Kidney capillary endothelial cell (primary cell): ENCODE measurements around the gene CSNK2B.

Experiments
- DNase-seq: peaks from one replicate; pipeline ENCODE4 v3.0.0-alpha.2; 2018; ENCODE audit warnings: low spot score

The CSNK2B gene

DNA sequence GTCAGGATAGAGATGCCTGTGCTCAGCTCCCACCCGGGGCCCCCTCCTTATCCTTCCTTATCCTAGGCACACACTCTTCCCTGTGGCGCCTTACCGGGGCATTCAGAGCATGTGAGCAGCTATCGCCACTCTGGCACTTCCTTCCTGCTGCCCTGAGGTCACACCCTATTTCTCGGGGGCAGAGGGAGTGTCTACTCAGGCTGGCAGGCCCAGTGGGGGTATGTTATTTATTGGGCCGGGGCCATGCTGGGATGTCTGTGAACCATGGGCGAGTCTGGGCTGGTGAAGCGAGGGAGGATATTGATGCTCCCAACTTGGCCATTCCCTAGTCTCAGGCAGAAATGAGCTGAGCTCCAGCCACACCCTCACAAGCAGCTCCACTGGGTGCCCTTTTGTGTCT is 45.4 kb downstream of the CSNK2B start:
- no peak for DNase-seq

GRCh38 chr6:31712296-31712695 is 46.4 kb downstream of the CSNK2B start:
- no peak for DNase-seq

DNA sequence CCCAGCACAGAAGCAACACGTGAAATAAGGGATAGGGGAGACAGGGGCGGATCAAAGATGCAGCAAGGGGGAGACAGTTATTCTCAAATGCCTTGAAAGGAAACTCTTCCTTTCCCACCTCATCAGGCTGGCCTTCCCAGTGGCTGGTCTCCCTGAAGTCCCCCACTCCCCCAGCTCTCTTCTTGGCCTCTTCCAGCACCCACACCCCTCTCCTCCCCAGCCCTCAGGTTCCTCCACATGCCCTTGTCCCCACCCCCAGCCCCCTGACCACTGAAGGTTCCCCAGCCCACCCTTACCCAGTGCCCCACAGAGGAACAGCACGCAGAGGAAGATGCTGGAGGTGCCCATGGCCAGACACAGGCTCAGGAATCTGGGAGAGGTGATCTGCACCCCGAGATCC is 47.6 kb downstream of the CSNK2B start:
- no peak for DNase-seq

DNA sequence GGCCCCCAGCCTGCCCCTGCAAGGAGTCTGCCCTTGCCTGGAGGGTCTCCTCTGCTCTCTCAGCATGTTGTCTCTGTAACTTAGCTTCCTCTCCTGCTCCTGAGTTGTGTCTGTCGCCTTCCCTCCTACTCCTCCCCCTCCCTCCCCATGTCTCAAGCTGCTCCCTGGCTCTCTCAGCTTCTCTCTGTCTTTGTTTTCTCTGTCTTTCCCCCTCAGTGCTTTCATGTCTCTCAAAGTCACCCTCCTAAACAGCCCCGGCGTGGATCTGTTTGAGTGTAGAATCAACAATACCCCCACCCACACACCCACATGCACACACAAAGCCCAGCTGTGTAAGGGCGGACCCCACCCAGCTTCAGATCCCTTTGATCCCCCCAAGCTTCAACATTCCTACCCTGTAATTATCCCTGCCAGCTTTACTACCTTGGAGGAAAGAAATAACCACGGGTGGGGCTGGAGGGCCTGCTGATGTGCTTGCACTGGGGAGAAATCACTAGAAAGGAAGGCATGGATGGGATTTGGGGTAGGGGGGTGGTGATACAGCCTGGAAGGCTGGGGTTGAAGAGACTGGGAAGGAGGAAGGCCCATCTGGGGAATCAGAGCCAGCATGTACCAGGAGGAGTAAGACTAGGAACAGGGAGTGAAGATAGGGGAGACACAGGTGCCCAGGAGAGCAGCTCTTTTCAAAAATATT is 48.3 kb downstream of the CSNK2B start:
- DNase-seq, result no peak

DNA sequence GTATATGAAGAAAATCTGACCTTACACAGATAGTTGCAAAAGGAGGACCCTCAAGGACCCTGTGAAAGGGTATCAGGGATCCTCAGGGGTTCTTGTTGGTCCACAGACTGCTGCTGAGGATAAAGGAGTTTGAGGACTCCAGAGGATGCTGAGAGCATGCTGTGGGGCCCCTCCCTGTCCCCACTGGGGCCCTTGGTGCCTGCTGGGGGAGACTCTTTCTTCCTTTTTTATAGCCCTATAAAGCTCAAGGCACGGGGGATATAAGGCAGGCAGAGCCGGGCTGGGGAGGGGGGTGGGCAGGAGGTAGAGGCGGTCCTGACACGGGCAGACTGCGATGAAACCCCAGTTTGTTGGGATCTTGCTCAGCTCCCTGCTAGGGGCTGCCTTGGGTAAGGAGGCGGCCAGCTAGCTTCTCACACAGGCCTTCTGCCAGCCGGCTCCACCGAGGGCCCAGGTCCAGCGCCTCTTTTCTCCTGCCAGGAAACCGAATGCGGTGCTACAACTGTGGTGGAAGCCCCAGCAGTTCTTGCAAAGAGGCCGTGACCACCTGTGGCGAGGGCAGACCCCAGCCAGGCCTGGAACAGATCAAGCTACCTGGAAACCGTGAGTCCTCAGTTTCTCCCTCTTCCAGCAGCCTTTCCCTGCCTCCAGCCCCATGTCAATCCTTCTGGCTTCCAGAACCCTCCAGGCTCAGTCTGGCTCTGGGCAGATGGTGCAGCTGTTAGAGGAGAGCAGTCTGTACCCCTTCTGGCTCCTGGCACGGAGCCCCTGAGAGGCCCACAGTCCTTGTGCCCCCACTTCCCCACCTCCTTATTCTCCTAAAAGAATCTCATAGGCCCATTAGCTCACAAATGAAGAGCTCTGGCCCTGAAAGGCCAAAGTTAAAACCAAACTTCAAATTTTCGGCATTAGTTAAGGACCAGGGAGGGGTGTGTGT is 49.4 kb downstream of the CSNK2B start, which contains the start of gene LY6G6D:
TSS of gene LY6G6D (plus strand) at position 327 of the 937 bp plus-strand sequence. CDS start at position 335, 8 bp downstream.
- DNase-seq, result no peak

- no peak for DNase-seq
Measured at GRCh38 chr6:31717499-31718222, 51.8 kb downstream of the CSNK2B start.

- no peak for DNase-seq
Measured at GRCh38 chr6:31718265-31718664, 52.4 kb downstream of the CSNK2B start.

- DNase-seq, result no peak
Measured at GRCh38 chr6:31719001-31719400, 53.1 kb downstream of the CSNK2B start.
